OCI-LY1 (cell line): ENCODE results near the gene NDUFA5.

ENCODE experiments used
- H2AFZ ChIP-seq: fragments of 200-600 bp; sonication (generic), shearing (Covaris generic); 2 replicates; pipeline ENCODE4 v1.6.0; 2014; ENCODE audit warnings: antibody characterized with exemption, mild to moderate bottlenecking, low read length
- H3F3A ChIP-seq: fragments of 200-600 bp; sonication (generic), shearing (Covaris generic); 2 replicates; pipeline ENCODE4 v1.6.0; 2014; ENCODE audit warnings: mild to moderate bottlenecking, antibody characterized with exemption, low read length, moderate library complexity; ENCODE audit not compliant: insufficient read depth
- H3K27ac ChIP-seq: fragments of 200-600 bp; sonication (generic); 2 replicates; pipeline ENCODE4 v1.5.1; 2014; ENCODE audit warnings: low read length, mixed run types, mild to moderate bottlenecking, low read depth; ENCODE audit not compliant: poor library complexity, severe bottlenecking
- H3K27me3 ChIP-seq: fragments of 200-600 bp; sonication (generic); 2 replicates; pipeline ENCODE4 v1.6.0; 2014; ENCODE audit warnings: antibody characterized with exemption, mild to moderate bottlenecking, low read length, moderate library complexity; ENCODE audit not compliant: insufficient read depth
- H3K36me3 ChIP-seq: fragments of 200-600 bp; sonication (generic); 2 replicates; pipeline ENCODE4 v1.6.1; 2014; ENCODE audit warnings: mild to moderate bottlenecking, antibody characterized with exemption, low read length, moderate library complexity, mixed read lengths; ENCODE audit not compliant: insufficient read depth
- H3K4me1 ChIP-seq: fragments of 200-600 bp; sonication (generic); 2 replicates; pipeline ENCODE4 v1.5.1; 2014; ENCODE audit warnings: mild to moderate bottlenecking, low read length, moderate library complexity; ENCODE audit not compliant: insufficient read depth, severe bottlenecking
- H3K4me2 ChIP-seq: fragments of 200-600 bp; sonication (generic), shearing (Covaris generic); 2 replicates; pipeline ENCODE4 v1.6.1; 2014; ENCODE audit warnings: low read length
- H3K4me3 ChIP-seq: fragments of 200-600 bp; sonication (generic); 2 replicates; pipeline ENCODE4 v1.5.1; 2014; ENCODE audit warnings: low read length, low read depth, mild to moderate bottlenecking, mixed read lengths; ENCODE audit not compliant: poor library complexity, severe bottlenecking
- H3K79me2 ChIP-seq: fragments of 200-600 bp; shearing (Covaris generic); 2 replicates; pipeline ENCODE4 v1.6.1; 2016; ENCODE audit warnings: mixed run types, low read length, mixed read lengths; ENCODE audit not compliant: insufficient read depth
- H3K9ac ChIP-seq: fragments of 200-600 bp; sonication (generic), shearing (Covaris generic); 2 replicates; pipeline ENCODE4 v1.6.1; 2014; ENCODE audit warnings: mild to moderate bottlenecking, low read length, mixed read lengths
- H3K9me2 ChIP-seq: fragments of 200-600 bp; sonication (generic), shearing (Covaris generic); 2 replicates; pipeline ENCODE4 v1.6.1; 2014; ENCODE audit warnings: low read depth, mild to moderate bottlenecking, low read length, mixed read lengths
- H3K9me3 ChIP-seq: fragments of 200-600 bp; shearing (Covaris generic); 2 replicates; pipeline ENCODE4 v1.6.1; 2014; ENCODE audit warnings: low read length, mixed read lengths
- H4K20me1 ChIP-seq: fragments of 200-600 bp; sonication (generic), shearing (Covaris generic); 2 replicates; pipeline ENCODE4 v1.6.0; 2016; ENCODE audit warnings: mild to moderate bottlenecking, low read length; ENCODE audit not compliant: insufficient read depth
- CTCF ChIP-seq: fragments of 200-600 bp; sonication (generic), shearing (Covaris generic); IDR thresholded peaks from 2 replicates; pipeline ENCODE4 v1.5.1; 2017; ENCODE audit warnings: mild to moderate bottlenecking, antibody characterized with exemption, low read length, moderate library complexity, mixed read lengths
- EZH2 ChIP-seq: fragments of 200-600 bp; sonication (generic), shearing (Covaris generic); IDR thresholded peaks from 2 replicates; pipeline ENCODE4 v1.8.0; 2017; ENCODE audit warnings: borderline replicate concordance, mixed run types, mild to moderate bottlenecking, antibody characterized with exemption, low read length, moderate library complexity, mixed read lengths

Gene NDUFA5

GRCh38 chr7:123557398-123558288 is at the start of gene NDUFA5:
TSS of gene NDUFA5 (minus strand) at chr7:123557818. CDS start at chr7:123557795, 23 bp downstream.
- Histone ChIP-seq H3K36me3 (peaks cover 30% of the 10 kb centered on the region), H3K4me2 (peak within 1 kb of the TSS; percentile 85), H3K9me2 (no peaks in the 10 kb centered on the region), H3K9me3 (no peaks in the 10 kb centered on the region), H3K27me3 (no peaks in the 10 kb centered on the region), H3K79me2 (peaks cover 11% of the 10 kb centered on the region; the same call in 1 of the 2 replicates), H3K4me3 (peak within 1 kb of the TSS; percentile 83), H4K20me1 (no peaks in the 10 kb centered on the region), H2AFZ (peak within 1 kb of the TSS; percentile 97), H3K9ac (peak within 1 kb of the TSS; percentile 87), H3F3A (no peaks in the 10 kb centered on the region), H3K4me1 (peaks cover 30% of the 10 kb centered on the region), H3K27ac (peak within 1 kb of the TSS; percentile 44)
- TF ChIP-seq CTCF: no peak
- no peak for TF ChIP-seq EZH2

- Histone ChIP-seq H3K79me2 (no peaks in the 10 kb centered on the region), H3K9ac (no peak overlapping the region), H3K4me2 (no peak overlapping the region), H3K9me3 (no peaks in the 10 kb centered on the region), H3F3A (no peaks in the 10 kb centered on the region), H3K27ac (no peak overlapping the region), H2AFZ (no peak overlapping the region), H3K36me3 (no peaks in the 10 kb centered on the region), H4K20me1 (no peaks in the 10 kb centered on the region), H3K9me2 (no peaks in the 10 kb centered on the region), H3K27me3 (no peaks in the 10 kb centered on the region), H3K4me3 (no peak overlapping the region), H3K4me1 (no peaks in the 10 kb centered on the region)
- TF ChIP-seq EZH2 (no peak), CTCF (no peak)
These were observed 47.1 kb upstream of the NDUFA5 start for GRCh38 chr7:123604739-123605138.

- H3K27ac ChIP-seq: no peak overlapping the region
These were observed 45.0 kb upstream of the NDUFA5 start for GRCh38 chr7:123602648-123603047.

More at GRCh38 chr7:123602648-123603047, 45.0 kb upstream of the NDUFA5 start:
- no peaks in the 10 kb centered on the region for H3K9me3 ChIP-seq
- no peak overlapping the region for H2AFZ ChIP-seq
- H3K9ac ChIP-seq: no peak overlapping the region
- no peak overlapping the region for H3K4me3 ChIP-seq
- H3K27me3 ChIP-seq: no peaks in the 10 kb centered on the region
- no peaks in the 10 kb centered on the region for H3K36me3 ChIP-seq
- no peaks in the 10 kb centered on the region for H3F3A ChIP-seq
- no peaks in the 10 kb centered on the region for H3K9me2 ChIP-seq
- H4K20me1 ChIP-seq: no peaks in the 10 kb centered on the region
- no peak for TF ChIP-seq CTCF
- no peak for TF ChIP-seq EZH2
- H3K4me1 ChIP-seq: no peaks in the 10 kb centered on the region
- no peak overlapping the region for H3K4me2 ChIP-seq
- H3K79me2 ChIP-seq: no peaks in the 10 kb centered on the region
